Skeletal muscle tissue (tissue), 4 donors: Measurements from ENCODE around the gene CTNND2. TPM values are rescaled to one million over a fixed set of nuclear protein-coding genes. Genes with fewer than 3 reads are reported as not detected.

Experiments
- H3K27ac ChIP-seq: one replicate; pipeline ENCODE4 v1.7.0; 2013; ENCODE audit warnings: mild to moderate bottlenecking, low read depth, low read length, inconsistent platforms
- H3K27me3 ChIP-seq, 3 donors: one replicate each; pipeline ENCODE4 v1.7.0; 2013; ENCODE audit warnings: low read length in 3 of 3; ENCODE audit not compliant: control insufficient read depth in 3 of 3, insufficient read depth in 3 of 3
- H3K36me3 ChIP-seq, 3 donors: one replicate each; pipeline ENCODE4 v1.7.0; 2013; ENCODE audit warnings: low read length in 3 of 3; ENCODE audit not compliant: control insufficient read depth in 3 of 3, insufficient read depth in 3 of 3
- H3K4me1 ChIP-seq, 3 donors: one replicate each; pipeline ENCODE4 v1.7.0; 2013; ENCODE audit warnings: low read length in 3 of 3, mild to moderate bottlenecking in 3 of 3; ENCODE audit not compliant: control insufficient read depth in 3 of 3, insufficient read depth in 3 of 3
- H3K4me3 ChIP-seq, 3 donors: one replicate each; pipeline ENCODE4 v1.7.0; 2013; ENCODE audit warnings: low read length in 3 of 3
- H3K9ac ChIP-seq, 3 donors: one replicate each; pipeline ENCODE4 v1.7.0; 2013; ENCODE audit warnings: low read length in 3 of 3, mild to moderate bottlenecking in 3 of 3, moderate library complexity in 2 of 3, low read depth in 1 of 3
- H3K9me3 ChIP-seq, 3 donors: one replicate each; pipeline ENCODE4 v1.7.0; 2013; ENCODE audit warnings: low read length in 3 of 3; ENCODE audit not compliant: control insufficient read depth in 3 of 3
- total RNA-seq: library from RNA; depleted of rRNA; stranded (reverse); fragments of >200 nt; gene quantifications from one replicate; pipeline ENCODE4 v1.2.3, GENCODE V29; 2014
- donor health status: Osteomylitis.

Gene CTNND2
- total RNA-seq, 1 donor from 2014 or later: 0.52 TPM

DNA sequence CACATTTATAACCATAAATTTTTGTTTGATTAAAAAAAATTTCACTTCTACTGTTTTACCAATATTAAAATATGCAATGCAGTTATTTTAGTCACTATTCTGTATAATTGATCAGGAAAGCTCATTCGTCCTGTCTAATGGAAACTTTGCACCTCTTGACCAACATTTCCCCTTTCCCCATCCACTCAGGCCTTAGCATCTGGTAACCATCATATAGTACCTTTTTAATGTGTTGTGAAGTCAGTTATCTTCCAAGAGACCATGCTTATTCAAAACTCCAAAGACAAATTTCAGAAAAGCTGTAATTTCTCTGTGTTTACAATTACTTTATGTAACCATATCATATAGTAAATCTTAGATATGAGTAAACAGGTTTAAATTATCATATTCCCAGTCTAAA, 145.9 kb downstream of the CTNND2 start:
- H3K27me3 ChIP-seq: no peaks in the 10 kb centered on the region
- H3K4me1 ChIP-seq: no peaks in the 10 kb centered on the region
- no peak overlapping the region for H3K27ac ChIP-seq
- no peak overlapping the region for H3K9ac ChIP-seq
- H3K9me3 ChIP-seq: no peaks in the 10 kb centered on the region
- no peaks in the 10 kb centered on the region for H3K36me3 ChIP-seq
- H3K4me3 ChIP-seq: no peak overlapping the region

DNA sequence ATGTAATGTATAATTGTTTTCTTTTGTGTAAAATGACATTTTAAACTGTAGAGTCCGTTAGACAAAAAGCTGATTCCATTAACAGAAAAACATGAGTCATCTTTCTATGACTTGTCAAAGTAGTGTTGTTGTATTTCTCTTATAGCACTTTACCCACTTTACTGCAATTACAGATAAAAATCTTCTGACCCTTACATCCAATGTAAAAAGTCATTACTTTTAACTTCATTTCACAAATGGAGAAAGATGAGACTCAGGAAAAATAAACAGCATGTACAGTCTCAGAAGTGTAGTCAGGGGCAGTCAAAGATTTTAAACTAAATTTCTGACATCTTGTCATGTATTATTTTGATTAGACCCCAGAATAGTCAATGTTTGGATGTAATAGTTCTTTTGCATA, 146.6 kb downstream of the CTNND2 start:
- Histone ChIP-seq H3K9me3 (no peaks in the 10 kb centered on the region), H3K4me3 (no peak overlapping the region), H3K4me1 (no peaks in the 10 kb centered on the region), H3K27me3 (no peaks in the 10 kb centered on the region), H3K36me3 (no peaks in the 10 kb centered on the region), H3K9ac (no peak overlapping the region), H3K27ac (no peak overlapping the region)

DNA sequence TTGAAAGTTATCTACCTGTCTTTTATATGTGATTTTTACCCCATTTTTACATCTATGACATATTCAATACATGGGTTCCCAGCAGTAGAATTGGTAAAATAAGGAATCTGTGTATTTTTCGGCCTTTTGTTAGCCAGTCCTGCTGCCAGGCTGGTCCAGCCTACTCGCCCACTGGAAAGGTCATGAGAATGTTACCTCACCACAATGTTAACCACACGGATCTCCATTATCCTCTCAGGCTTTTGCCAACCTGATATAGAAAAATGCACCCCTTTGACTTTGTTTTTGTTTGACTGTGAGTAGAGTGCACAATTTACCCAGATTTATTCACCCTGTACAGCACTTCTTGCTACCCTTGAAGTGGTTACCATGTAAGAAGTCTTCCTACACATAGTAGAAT, 167.2 kb downstream of the CTNND2 start:
- no peak overlapping the region for H3K4me3 ChIP-seq
- H3K9me3 ChIP-seq: no peaks in the 10 kb centered on the region
- no peaks in the 10 kb centered on the region for H3K36me3 ChIP-seq
- no peak overlapping the region for H3K9ac ChIP-seq
- no peak overlapping the region for H3K27ac ChIP-seq
- no peaks in the 10 kb centered on the region for H3K27me3 ChIP-seq
- H3K4me1 ChIP-seq: no peaks in the 10 kb centered on the region

DNA sequence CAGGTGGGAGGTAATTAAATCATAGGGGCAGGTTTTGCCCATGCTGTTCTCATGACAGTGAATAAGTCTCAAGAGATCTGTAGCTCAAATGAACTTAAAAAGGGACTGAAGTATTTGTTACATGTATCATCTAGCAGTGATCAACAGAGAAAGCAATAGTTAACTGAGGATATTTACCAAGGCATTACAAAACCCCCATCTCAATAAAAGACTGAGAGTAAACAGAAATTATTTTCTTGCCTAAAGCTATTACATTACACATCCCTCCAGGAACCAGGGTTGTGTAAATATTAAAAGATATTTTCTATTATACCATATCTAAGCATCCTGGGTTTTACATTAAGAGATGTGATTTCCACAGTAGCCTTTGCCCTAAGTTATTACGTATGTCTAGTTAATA, 169.9 kb downstream of the CTNND2 start:
- H3K27me3 ChIP-seq: no peaks in the 10 kb centered on the region
- H3K4me3 ChIP-seq: no peak overlapping the region
- no peaks in the 10 kb centered on the region for H3K36me3 ChIP-seq
- no peaks in the 10 kb centered on the region for H3K9me3 ChIP-seq
- H3K9ac ChIP-seq: no peak overlapping the region
- H3K27ac ChIP-seq: no peak overlapping the region
- no peaks in the 10 kb centered on the region for H3K4me1 ChIP-seq

DNA sequence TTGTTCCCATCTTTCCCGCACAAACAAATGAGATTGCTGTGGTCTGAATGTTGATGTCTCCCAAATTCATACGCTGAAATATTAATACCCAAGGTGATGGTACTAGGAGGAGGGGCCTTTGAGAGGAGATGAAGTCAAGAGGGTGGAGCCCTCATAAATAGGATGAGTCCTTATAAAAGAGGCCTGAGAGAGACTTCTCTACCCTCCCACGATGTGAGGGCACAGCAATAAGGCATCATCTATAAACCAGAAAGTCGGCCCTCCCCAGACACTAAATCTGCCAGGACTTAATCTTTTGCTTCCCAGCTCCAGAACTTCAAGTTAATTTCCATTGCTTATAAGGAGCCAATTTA, 170.4 kb downstream of the CTNND2 start:
- no peaks in the 10 kb centered on the region for H3K4me1 ChIP-seq

DNA sequence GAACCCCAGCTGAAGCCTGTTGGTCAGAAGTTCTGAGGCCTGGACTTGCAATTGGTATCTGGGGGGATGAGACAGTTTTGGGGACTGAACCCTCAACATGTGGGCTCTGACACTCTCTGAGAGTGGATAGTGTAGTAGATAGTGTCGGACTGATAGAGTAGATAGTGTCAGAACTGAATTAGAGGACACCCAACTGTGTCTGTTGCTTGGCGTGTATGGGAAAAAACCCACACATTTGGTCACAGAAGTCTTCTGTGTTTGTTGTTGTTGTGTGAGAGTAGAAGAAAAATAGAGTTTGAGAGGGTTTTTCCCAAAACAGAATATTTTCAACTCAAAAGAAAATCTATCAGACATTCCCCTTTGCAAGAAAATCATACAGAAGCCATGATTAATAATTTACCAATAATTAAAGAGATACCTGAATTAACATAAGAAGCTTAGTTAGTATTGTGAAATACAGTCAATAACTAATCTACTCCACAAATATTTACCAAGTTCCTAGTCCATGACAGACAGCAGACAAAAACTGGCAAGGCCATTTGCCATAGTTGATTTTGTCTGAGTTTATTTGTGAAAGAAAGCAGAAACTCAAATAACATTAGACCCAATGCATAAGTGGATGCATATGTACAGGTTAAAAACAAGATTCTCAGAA, 170.9 kb downstream of the CTNND2 start:
- no peak overlapping the region for H3K9ac ChIP-seq
- H3K9me3 ChIP-seq: no peaks in the 10 kb centered on the region
- no peaks in the 10 kb centered on the region for H3K36me3 ChIP-seq
- H3K4me3 ChIP-seq: no peak overlapping the region
- no peak overlapping the region for H3K27ac ChIP-seq
- no peaks in the 10 kb centered on the region for H3K4me1 ChIP-seq
- no peaks in the 10 kb centered on the region for H3K27me3 ChIP-seq

More for the DNA sequence above, 170.4 kb downstream of the CTNND2 start:
- no peak overlapping the region for H3K27ac ChIP-seq
- no peak overlapping the region for H3K4me3 ChIP-seq
- H3K27me3 ChIP-seq: no peaks in the 10 kb centered on the region
- H3K9ac ChIP-seq: no peak overlapping the region
- no peaks in the 10 kb centered on the region for H3K9me3 ChIP-seq
- H3K36me3 ChIP-seq: no peaks in the 10 kb centered on the region

DNA sequence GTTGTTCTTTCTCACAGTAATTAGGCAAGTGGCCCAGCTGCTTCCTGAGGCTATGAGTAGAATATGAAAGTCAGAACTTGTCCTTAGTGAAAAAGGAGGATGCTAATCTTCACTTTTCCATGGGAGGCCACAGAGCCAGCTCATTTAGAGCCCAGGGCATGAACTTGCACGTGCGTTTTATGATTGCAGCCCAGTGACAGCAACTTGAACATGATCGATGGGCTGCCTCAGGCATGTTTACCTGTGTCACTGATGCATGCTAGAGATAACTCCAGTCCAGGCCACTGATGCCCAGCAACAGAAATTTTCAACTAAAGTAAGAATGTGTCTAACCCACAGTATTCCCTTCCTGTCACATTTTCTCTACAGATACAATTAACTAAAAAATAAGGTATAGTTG, 179.3 kb downstream of the CTNND2 start:
- H3K9me3 ChIP-seq: no peaks in the 10 kb centered on the region
- H3K27me3 ChIP-seq: no peaks in the 10 kb centered on the region
- H3K27ac ChIP-seq: no peak overlapping the region
- H3K9ac ChIP-seq: no peak overlapping the region
- no peaks in the 10 kb centered on the region for H3K4me1 ChIP-seq
- no peak overlapping the region for H3K4me3 ChIP-seq
- H3K36me3 ChIP-seq: no peaks in the 10 kb centered on the region

DNA sequence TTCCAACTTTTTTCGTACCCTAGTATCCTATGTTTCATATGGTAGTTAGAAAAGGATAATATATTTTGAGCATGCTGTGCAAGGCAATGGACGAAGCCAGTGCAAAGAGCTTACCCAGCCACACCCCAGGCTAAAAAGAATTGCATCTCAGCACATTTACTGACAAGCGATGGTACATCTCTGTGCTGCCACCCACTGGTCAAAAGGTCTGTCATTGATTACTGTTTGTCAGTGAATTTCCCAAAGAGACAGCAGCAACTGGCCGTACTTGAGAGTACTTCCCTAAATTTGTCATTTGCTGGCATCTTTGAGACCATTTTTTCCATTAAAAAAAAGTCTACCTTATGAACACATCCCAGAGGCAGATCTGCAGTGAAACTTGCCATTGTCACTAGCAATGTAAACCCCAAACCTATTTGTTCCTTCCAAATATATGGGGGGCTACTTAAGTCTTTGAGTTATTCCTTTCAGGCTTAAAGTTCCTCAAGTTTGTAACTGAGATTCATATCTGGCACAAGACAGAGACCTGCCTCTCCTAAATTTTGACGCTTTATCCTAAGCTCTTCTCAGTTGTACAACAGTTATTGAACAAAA, 184.3 kb downstream of the CTNND2 start:
- H3K9ac ChIP-seq: no peak overlapping the region
- no peaks in the 10 kb centered on the region for H3K4me1 ChIP-seq
- no peaks in the 10 kb centered on the region for H3K36me3 ChIP-seq
- H3K9me3 ChIP-seq: no peaks in the 10 kb centered on the region
- H3K4me3 ChIP-seq: no peak overlapping the region
- H3K27me3 ChIP-seq: no peaks in the 10 kb centered on the region
- H3K27ac ChIP-seq: no peak overlapping the region

DNA sequence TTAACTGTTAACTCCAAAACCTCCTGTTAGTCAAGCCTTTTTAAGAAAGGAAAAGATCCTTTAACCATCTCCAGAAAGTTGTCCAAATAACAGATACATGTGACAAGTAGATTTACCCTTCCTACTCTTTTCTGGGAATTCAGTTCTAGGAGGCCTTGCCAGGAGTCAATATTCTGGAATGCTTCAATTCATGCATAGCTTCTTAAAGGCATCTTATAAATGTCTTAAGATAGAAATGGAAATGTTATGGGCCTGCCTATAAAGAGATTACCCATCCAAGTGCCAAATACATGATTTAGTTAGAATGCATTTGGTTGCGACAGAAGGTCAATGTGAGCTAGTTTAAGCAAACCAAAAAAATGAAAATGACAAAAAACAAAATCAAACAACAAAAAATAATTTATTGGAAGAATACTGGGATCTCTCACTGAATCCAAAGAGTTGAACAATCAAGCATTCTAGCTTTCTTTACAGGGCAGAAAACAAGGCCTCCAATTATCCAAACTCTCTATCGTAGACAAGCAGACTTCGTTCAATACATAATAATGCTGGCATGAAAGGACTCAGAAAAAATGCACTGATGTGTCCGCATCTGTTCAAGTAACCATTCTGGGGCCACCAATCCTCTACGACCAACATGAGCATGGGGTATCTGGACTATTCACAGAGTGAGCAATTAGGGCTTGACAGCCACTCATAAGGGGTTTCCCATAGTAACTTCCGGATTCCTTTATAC, 188.6 kb downstream of the CTNND2 start:
- H3K4me1 ChIP-seq: no peaks in the 10 kb centered on the region
- no peak overlapping the region for H3K27ac ChIP-seq
- no peaks in the 10 kb centered on the region for H3K27me3 ChIP-seq
- H3K9ac ChIP-seq: no peak overlapping the region
- H3K4me3 ChIP-seq: no peak overlapping the region
- H3K9me3 ChIP-seq: no peaks in the 10 kb centered on the region
- no peaks in the 10 kb centered on the region for H3K36me3 ChIP-seq

DNA sequence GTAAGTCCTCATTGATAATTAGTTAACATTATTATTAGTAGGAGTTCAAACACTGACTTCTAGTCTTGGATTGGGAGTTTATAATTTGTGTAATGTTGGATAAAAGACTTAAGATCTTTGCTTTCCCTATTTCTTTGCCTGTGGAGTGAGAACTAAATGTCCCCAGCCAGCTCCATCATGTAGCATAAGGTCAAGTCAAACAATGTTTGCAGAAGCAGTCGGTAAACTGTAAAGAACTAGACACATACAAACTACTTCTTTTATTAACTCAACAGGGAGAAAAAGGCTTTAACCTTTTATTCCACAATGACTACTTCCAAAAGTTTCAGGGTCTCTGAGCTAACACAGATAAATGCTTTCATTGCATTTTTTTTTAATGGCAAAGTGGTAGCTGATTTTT, 192.3 kb downstream of the CTNND2 start:
- no peak overlapping the region for H3K9ac ChIP-seq

More for the DNA sequence above, 192.3 kb downstream of the CTNND2 start:
- Histone ChIP-seq H3K4me3 (no peak overlapping the region), H3K36me3 (no peaks in the 10 kb centered on the region), H3K27ac (no peak overlapping the region), H3K4me1 (no peaks in the 10 kb centered on the region), H3K27me3 (no peaks in the 10 kb centered on the region), H3K9me3 (no peaks in the 10 kb centered on the region)
